SK-N-SH (cell line): ENCODE measurements around the gene PTK6. TPM values are rescaled to one million over a fixed set of nuclear protein-coding genes. Genes with fewer than 3 reads are reported as not detected.
A peak's percentile ranks its signal among the peaks of the same experiment; 100 is the strongest.

Source experiments
- CTCF ChIA-PET: fragments of 300-600, 350-600 bp; formaldehyde crosslinking; extraction: SDS; loops from one replicate; lab custom pipeline; 2021; lab: Yijun Ruan, JAX
- POLR2A ChIA-PET: fragments of 350-600 bp; sonication (Branson Sonifier 250); formaldehyde crosslinking; extraction: SDS; loops from one replicate; lab custom pipeline; 2020; ENCODE audit warnings: antibody characterized with exemption, inconsistent platforms; lab: Yijun Ruan, JAX
- DNase-seq: peaks from one replicate; pipeline ENCODE4 v3.0.0; 2012
- H2AFZ ChIP-seq: fragments of 200-600 bp; sonication (generic); 2 replicates; pipeline ENCODE4 v1.8.1; 2016; ENCODE audit warnings: antibody characterized with exemption, mild to moderate bottlenecking, low read depth
- H3F3A ChIP-seq: fragments of 200-600 bp; sonication (generic); replicated peaks from 2 replicates; pipeline ENCODE3; 2016; ENCODE audit warnings: antibody characterized with exemption, mild to moderate bottlenecking; ENCODE audit not compliant: insufficient read depth
- H3K27ac ChIP-seq, 2 experiments: fragments of 200-500 bp in 1 of 2; fragments of 200-600 bp in 1 of 2; sonication (Bioruptor generic) in 1 of 2; sonication (generic), shearing (Covaris generic) in 1 of 2; 2 replicates each; pipeline versions ENCODE4 v1.5.1 to v1.6.1; 2014 to 2016; ENCODE audit warnings: low read depth in 2 of 2, inconsistent platforms in 1 of 2, low read length in 1 of 2, mild to moderate bottlenecking in 1 of 2, mixed read lengths in 1 of 2
- H3K27me3 ChIP-seq: fragments of 200-600 bp; sonication (generic), shearing (Covaris generic); 2 replicates; pipeline ENCODE4 v1.6.1; 2016; ENCODE audit warnings: mixed run types; ENCODE audit not compliant: insufficient read depth
- H3K36me3 ChIP-seq, 2 experiments: fragments of 200-500 bp in 1 of 2; fragments of 200-600 bp in 1 of 2; sonication (Bioruptor generic) in 1 of 2; sonication (generic) in 1 of 2; replicated peaks in 1 of 2; 2 replicates each; pipeline versions ENCODE3 to v1.5.1; 2014 to 2016; ENCODE audit warnings: low read length in 1 of 2, mild to moderate bottlenecking in 1 of 2; ENCODE audit not compliant: insufficient read depth in 2 of 2, control insufficient read depth in 1 of 2
- H3K4me1 ChIP-seq, 2 experiments: fragments of 200-500 bp in 1 of 2; fragments of 200-600 bp in 1 of 2; sonication (Bioruptor generic) in 1 of 2; sonication (generic), shearing (Covaris generic) in 1 of 2; 2 replicates each; pipeline versions ENCODE4 v1.5.1 to v1.6.1; 2014 to 2016; ENCODE audit warnings: low read depth in 1 of 2, low read length in 1 of 2, mixed run types in 1 of 2; ENCODE audit not compliant: insufficient read depth in 2 of 2, control insufficient read depth in 1 of 2
- H3K4me2 ChIP-seq: fragments of 200-600 bp; sonication (generic), shearing (Covaris generic); 2 replicates; pipeline ENCODE4 v1.6.1; 2017; ENCODE audit warnings: mixed run types
- H3K4me3 ChIP-seq, 2 experiments: fragments of 200-500 bp in 1 of 2; fragments of 200-600 bp in 1 of 2; sonication (Bioruptor generic) in 1 of 2; sonication (generic), shearing (Covaris generic) in 1 of 2; 2 replicates each; pipeline versions ENCODE4 v1.5.1 to v1.8.1; 2014 to 2016; ENCODE audit warnings: low read depth in 2 of 2, inconsistent platforms in 1 of 2, low read length in 1 of 2, mild to moderate bottlenecking in 1 of 2, mixed read lengths in 1 of 2, moderate library complexity in 1 of 2
- H3K79me2 ChIP-seq: fragments of 200-600 bp; sonication (generic); 2 replicates; pipeline ENCODE4 v1.8.1; 2017; ENCODE audit warnings: mild to moderate bottlenecking; ENCODE audit not compliant: insufficient read depth
- H3K9ac ChIP-seq: fragments of 200-600 bp; sonication (generic); 2 replicates; pipeline ENCODE4 v1.6.1; 2017; ENCODE audit warnings: mixed run types
- H3K9me2 ChIP-seq: fragments of 200-600 bp; sonication (generic); 2 replicates; pipeline ENCODE4 v1.6.1; 2017; ENCODE audit warnings: mixed run types
- H3K9me3 ChIP-seq: fragments of 200-600 bp; sonication (generic); 2 replicates; pipeline ENCODE4 v1.6.1; 2017; ENCODE audit warnings: mixed run types, mild to moderate bottlenecking, moderate library complexity
- H4K20me1 ChIP-seq: fragments of 200-600 bp; sonication (generic); 2 replicates; pipeline ENCODE4 v1.6.1; 2017; ENCODE audit warnings: mild to moderate bottlenecking, mixed run types; ENCODE audit not compliant: insufficient read depth
- EZH2phosphoT487 ChIP-seq: fragments of 200-600 bp; sonication (generic); IDR thresholded peaks from 2 replicates; pipeline ENCODE4 v1.6.1; 2017; ENCODE audit warnings: low read depth, mixed run types, mild to moderate bottlenecking, antibody characterized with exemption, moderate library complexity, borderline replicate concordance
- FOXJ3 ChIP-seq: sonication (generic); formaldehyde crosslinking; IDR thresholded peaks from 2 replicates; pipeline ENCODE4 v1.5.1; 2020; ENCODE audit warnings: mild to moderate bottlenecking, missing genetic modification reagents
- FOXM1 ChIP-seq: IDR thresholded peaks from 2 replicates; pipeline ENCODE4 v1.4.0; 2012; ENCODE audit warnings: low read depth, mild to moderate bottlenecking
- IRF3 ChIP-seq: fragments of 150-350 bp; IDR thresholded peaks from 2 replicates; pipeline ENCODE4 v1.6.1; 2016; ENCODE audit warnings: mild to moderate bottlenecking, low read depth, low read length
- RAD21 ChIP-seq: IDR thresholded peaks from 2 replicates; pipeline ENCODE4 v1.6.1; 2012; ENCODE audit warnings: mild to moderate bottlenecking, low read length
- RCOR1 ChIP-seq: fragments of 150-350 bp; IDR thresholded peaks from 2 replicates; pipeline ENCODE4 v1.6.1; 2017; ENCODE audit warnings: antibody characterized with exemption, low read length
- SMC3 ChIP-seq: IDR thresholded peaks from 2 replicates; pipeline ENCODE4 v1.6.1; 2012; ENCODE audit warnings: low read depth, low read length, improper control_type of control experiment
- USF2 ChIP-seq: fragments of 150-350 bp; IDR thresholded peaks from 2 replicates; pipeline ENCODE4 v1.6.1; 2017; ENCODE audit warnings: antibody characterized with exemption, low read length, low read depth, borderline replicate concordance
- YY1 ChIP-seq: IDR thresholded peaks from 2 replicates; pipeline ENCODE4 v1.4.0; 2012; ENCODE audit warnings: low read depth, mild to moderate bottlenecking
- WGBS: methylation state at CpG from one replicate; pipeline ENCODE4 v1.1.6; 2017; ENCODE audit warnings: low lambda C conversion rate; 5-methylcytosine and 5-hydroxymethylcytosine counted together
- polyA plus RNA-seq, 3 experiments: library from polyadenylated mRNA; depleted of rRNA; stranded (reverse); fragments of >200 nt; gene quantifications; 2 replicates each; pipeline ENCODE4 v1.2.3, GENCODE V29; 2012
- TF ChIP-seq, protein P1 (sequence below): IDR thresholded peaks from 2 replicates; pipeline ENCODE4; 2012

PTK6 gene
- polyA plus RNA-seq, 1 of the 3 experiments (the other 2 are of a cell fraction), result 0.07 TPM

GRCh38 chr20:63554361-63555278, 17.4 kb upstream of the PTK6 start (continued):
- no peak for TF ChIP-seq FOXJ3 (CRISPR knock-in tag)
- no peak for TF ChIP-seq RAD21
- TF ChIP-seq RCOR1, result no peak
- TF ChIP-seq YY1, result no peak

- Histone ChIP-seq H3K4me3 (peak within 1 kb of the TSS; percentile 71 to 85), H3K4me2 (peak within 1 kb of the TSS; percentile 99), H3K9me2 (no peaks in the 10 kb centered on the region), H3K9me3 (no peaks in the 10 kb centered on the region), H3K27me3 (no peaks in the 10 kb centered on the region), H3K27ac (peak within 1 kb of the TSS in 1 of 2 experiments; percentile 75; a peak in 1 of 4 replicates), H3K9ac (peak within 1 kb of the TSS; percentile 77), H2AFZ (peak within 1 kb of the TSS; percentile 92; the same call in 1 of the 2 replicates), H3K36me3 (no peaks in the 10 kb centered on the region), H3F3A (peaks cover 9% of the 10 kb centered on the region), H3K4me1 (peaks cover 0 to 14% of the 10 kb centered on the region in 2 experiments; a peak in 1 of 4 replicates), H4K20me1 (no peaks in the 10 kb centered on the region), H3K79me2 (no peaks in the 10 kb centered on the region)
- WGBS, result 26% methylated on average over 3 of the region's 34 CpGs
- ChIA-PET POLR2A (interaction anchor here (0.6 kb wide), 1 partner anchor 99 kb away, joined by 3 read pairs; no protein-coding TSS in a partner anchor), CTCF (no interaction called here)
- DNase-seq, result peak; percentile 88
- no peak for TF ChIP-seq USF2
- no peak for TF ChIP-seq IRF3
- TF ChIP-seq, protein P1, sequence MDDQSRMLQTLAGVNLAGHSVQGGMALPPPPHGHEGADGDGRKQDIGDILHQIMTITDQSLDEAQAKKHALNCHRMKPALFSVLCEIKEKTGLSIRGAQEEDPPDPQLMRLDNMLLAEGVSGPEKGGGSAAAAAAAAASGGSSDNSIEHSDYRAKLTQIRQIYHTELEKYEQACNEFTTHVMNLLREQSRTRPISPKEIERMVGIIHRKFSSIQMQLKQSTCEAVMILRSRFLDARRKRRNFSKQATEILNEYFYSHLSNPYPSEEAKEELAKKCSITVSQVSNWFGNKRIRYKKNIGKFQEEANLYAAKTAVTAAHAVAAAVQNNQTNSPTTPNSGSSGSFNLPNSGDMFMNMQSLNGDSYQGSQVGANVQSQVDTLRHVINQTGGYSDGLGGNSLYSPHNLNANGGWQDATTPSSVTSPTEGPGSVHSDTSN, result no peak
- TF ChIP-seq SMC3, result no peak
- no peak for TF ChIP-seq FOXM1
- TF ChIP-seq EZH2phosphoT487, result no peak
Observed at GRCh38 chr20:63553933-63554290, 16.7 kb upstream of the PTK6 start, which contains the start of gene FNDC11. Gene FNDC11 (plus strand): TSS chr20:63554159. CDS start chr20:63555664, 1,505 bp downstream.
